C4-2B (cell line): ENCODE measurements around the gene GRK3.

ENCODE experiments used
- H3K27ac ChIP-seq: fragments of 450-650 bp; 2 replicates; pipeline ENCODE4 v1.5.1; 2017
- ZFX ChIP-seq: fragments of 450-650 bp; IDR thresholded peaks from 2 replicates; pipeline ENCODE4 v1.6.1; 2017
- TF ChIP-seq, protein P1 (sequence below): fragments of 450-650 bp; conservative IDR thresholded peaks from 2 replicates; pipeline ENCODE4 v1.5.1; 2017; ENCODE audit warnings: mild to moderate bottlenecking

GRK3 gene

DNA sequence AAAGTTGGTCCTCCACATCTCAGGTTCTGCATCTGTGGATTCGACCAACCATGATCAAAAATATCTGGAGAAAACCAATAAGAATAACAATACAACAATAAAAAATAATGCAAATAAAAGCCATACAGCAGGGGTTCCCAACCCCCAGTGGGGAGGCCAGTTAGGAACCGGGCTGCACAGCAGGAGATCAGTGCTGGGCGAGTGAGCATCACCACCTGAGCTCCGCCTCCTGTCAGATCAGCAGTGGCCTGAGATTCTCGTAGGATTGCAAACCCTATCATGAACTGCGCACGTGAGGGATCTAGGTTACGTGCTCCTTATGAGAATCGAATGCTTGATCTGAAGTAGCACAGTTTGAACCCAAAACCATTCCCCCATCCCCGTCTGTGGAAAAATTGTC, 152.2 kb downstream of the GRK3 start:
- H3K27ac ChIP-seq, result no peak overlapping the region
- no peak for TF ChIP-seq ZFX
- TF ChIP-seq, protein P1, sequence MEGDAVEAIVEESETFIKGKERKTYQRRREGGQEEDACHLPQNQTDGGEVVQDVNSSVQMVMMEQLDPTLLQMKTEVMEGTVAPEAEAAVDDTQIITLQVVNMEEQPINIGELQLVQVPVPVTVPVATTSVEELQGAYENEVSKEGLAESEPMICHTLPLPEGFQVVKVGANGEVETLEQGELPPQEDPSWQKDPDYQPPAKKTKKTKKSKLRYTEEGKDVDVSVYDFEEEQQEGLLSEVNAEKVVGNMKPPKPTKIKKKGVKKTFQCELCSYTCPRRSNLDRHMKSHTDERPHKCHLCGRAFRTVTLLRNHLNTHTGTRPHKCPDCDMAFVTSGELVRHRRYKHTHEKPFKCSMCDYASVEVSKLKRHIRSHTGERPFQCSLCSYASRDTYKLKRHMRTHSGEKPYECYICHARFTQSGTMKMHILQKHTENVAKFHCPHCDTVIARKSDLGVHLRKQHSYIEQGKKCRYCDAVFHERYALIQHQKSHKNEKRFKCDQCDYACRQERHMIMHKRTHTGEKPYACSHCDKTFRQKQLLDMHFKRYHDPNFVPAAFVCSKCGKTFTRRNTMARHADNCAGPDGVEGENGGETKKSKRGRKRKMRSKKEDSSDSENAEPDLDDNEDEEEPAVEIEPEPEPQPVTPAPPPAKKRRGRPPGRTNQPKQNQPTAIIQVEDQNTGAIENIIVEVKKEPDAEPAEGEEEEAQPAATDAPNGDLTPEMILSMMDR, result no peak

DNA sequence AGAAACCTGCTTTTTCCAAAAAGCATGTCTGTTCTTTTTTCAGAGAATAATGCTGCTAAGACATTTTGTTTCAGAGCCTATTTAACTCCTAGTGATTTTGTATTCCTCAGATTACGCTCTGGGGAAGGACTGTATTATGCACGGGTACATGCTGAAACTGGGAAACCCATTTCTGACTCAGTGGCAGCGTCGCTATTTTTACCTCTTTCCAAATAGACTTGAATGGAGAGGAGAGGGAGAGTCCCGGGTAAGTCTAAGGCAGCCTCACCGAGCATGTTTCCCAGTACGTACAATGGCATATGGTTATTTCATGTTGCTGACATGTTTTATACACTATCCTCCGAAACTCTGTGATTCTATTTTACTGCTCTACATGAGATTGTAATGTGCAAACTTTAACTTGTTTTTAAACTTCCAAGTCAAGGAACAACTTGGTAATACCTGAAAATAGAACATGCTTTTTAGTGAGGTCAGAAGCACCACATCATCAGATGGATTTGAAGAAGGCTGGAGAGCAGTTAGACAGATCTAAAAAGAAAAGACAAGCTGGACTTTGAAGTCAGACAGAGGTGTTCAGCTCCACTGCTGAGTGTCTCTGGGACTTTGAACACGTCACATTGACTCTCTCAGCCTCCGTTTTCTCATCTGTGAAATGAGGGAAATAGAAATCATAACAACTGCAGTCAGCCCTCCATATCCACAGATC, 153.8 kb downstream of the GRK3 start:
- H3K27ac ChIP-seq, result no peak overlapping the region
- TF ChIP-seq ZFX, result no peak
- TF ChIP-seq, protein P1, result no peak

DNA sequence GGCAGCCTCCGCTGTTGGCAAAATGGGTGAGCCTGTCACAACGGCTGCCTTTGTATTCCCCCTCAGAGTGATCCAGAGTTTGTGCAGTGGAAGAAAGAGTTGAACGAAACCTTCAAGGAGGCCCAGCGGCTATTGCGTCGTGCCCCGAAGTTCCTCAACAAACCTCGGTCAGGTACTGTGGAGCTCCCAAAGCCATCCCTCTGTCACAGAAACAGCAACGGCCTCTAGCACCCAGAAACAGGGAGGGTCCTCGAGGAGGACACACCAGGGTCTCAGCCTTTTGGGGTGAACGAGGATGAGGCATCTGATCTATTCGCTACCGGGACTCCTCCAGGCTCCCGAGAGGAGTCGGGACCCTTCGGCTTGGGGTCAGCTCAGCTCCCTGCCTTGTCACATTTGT, 157.7 kb downstream of the GRK3 start:
- no peak overlapping the region for H3K27ac ChIP-seq
- TF ChIP-seq, protein P1, result no peak
- no peak for TF ChIP-seq ZFX

- no peak overlapping the region for H3K27ac ChIP-seq
Measured at GRCh38 chr22:25722626-25723025, 158.2 kb downstream of the GRK3 start.

GRCh38 chr22:25726241-25726640, 161.8 kb downstream of the GRK3 start:
- TF ChIP-seq, protein P1, result no peak
- TF ChIP-seq ZFX, result no peak
- H3K27ac ChIP-seq, result no peak overlapping the region

More at GRCh38 chr22:25722626-25723025, 158.2 kb downstream of the GRK3 start:
- no peak for TF ChIP-seq ZFX
- TF ChIP-seq, protein P1, result no peak

- no peak for TF ChIP-seq ZFX
- TF ChIP-seq, protein P1, result no peak
- no peak overlapping the region for H3K27ac ChIP-seq
Measured at GRCh38 chr22:25728071-25728470, 163.6 kb downstream of the GRK3 start.

GRCh38 chr22:25729016-25729995, 164.8 kb downstream of the GRK3 start:
- peak overlapping the region; percentile 78 for H3K27ac ChIP-seq
- TF ChIP-seq, protein P1, result no peak
- TF ChIP-seq ZFX, result no peak
